GM10248 (cell line): ENCODE data around the gene CEP112.
"Not testable (repeated sequence)": the region's sequence is repeated elsewhere in the genome, so short reads cannot be mapped to it uniquely, and the experiment has no call there.

ENCODE experiments used
- CTCF ChIA-PET: fragments of 300-600 bp; sonication (Branson Sonifier 250); formaldehyde crosslinking; extraction: SDS; loops from one replicate; lab custom pipeline; 2021; ENCODE audit warnings: antibody characterized with exemption; lab: Yijun Ruan, JAX
- POLR2A ChIA-PET: fragments of 350-650 bp; sonication (Branson Sonifier 250); formaldehyde crosslinking; extraction: SDS; loops from one replicate; lab custom pipeline; 2020; ENCODE audit warnings: antibody characterized with exemption; lab: Yijun Ruan, JAX
- DNase-seq: peaks from one replicate; pipeline ENCODE4 v3.0.0; 2012; ENCODE audit errors: extremely low spot score
- TF ChIP-seq, protein P1 (sequence below): IDR thresholded peaks from 2 replicates; pipeline ENCODE4 v1.5.1; 2012; ENCODE audit warnings: mild to moderate bottlenecking, low read depth; ENCODE audit errors: extremely low read depth, missing control alignments, control extremely low read depth

CEP112 gene

DNA sequence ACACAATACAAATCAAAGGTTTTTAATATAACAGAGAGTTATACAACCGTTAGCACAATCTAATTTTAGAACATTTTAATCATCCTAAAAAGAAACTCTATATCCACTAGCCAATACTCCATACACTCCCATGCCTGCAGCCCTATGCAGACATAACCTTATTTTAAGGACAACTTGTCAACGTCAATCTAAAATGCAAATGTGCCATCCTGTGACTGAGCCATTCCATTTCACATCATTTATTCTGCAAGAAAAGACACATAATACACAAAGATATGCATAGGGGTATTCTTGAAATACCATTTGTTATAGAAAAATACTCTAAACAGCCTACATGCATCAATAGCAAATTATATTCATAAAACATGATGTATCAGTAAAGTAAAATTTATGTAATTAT lies 106.7 kb downstream of the CEP112 start:
- CTCF ChIA-PET: no interaction called here
- DNase-seq: no peak
- TF ChIP-seq, protein P1, sequence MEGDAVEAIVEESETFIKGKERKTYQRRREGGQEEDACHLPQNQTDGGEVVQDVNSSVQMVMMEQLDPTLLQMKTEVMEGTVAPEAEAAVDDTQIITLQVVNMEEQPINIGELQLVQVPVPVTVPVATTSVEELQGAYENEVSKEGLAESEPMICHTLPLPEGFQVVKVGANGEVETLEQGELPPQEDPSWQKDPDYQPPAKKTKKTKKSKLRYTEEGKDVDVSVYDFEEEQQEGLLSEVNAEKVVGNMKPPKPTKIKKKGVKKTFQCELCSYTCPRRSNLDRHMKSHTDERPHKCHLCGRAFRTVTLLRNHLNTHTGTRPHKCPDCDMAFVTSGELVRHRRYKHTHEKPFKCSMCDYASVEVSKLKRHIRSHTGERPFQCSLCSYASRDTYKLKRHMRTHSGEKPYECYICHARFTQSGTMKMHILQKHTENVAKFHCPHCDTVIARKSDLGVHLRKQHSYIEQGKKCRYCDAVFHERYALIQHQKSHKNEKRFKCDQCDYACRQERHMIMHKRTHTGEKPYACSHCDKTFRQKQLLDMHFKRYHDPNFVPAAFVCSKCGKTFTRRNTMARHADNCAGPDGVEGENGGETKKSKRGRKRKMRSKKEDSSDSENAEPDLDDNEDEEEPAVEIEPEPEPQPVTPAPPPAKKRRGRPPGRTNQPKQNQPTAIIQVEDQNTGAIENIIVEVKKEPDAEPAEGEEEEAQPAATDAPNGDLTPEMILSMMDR: no peak
- POLR2A ChIA-PET: no interaction called here

DNA sequence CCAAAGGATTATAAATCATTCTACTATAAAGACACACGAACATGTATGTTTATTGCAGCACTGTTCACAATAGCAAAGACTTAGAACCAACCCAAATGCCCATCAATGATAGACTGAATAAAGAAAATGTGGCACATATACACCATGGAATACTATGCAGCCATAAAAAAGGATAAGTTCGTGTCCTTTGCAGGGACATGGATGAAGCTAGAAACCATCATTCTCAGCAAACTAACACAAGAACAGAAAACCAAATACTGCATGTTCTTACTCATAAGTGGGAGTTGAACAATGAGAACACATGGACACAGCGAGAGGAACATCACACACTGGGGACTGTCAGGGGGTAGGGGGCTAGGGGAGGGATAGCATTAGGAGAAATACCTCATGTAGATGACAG lies 111.3 kb downstream of the CEP112 start:
- DNase-seq, CTCF ChIA-PET, POLR2A ChIA-PET: not testable (repeated sequence)

DNA sequence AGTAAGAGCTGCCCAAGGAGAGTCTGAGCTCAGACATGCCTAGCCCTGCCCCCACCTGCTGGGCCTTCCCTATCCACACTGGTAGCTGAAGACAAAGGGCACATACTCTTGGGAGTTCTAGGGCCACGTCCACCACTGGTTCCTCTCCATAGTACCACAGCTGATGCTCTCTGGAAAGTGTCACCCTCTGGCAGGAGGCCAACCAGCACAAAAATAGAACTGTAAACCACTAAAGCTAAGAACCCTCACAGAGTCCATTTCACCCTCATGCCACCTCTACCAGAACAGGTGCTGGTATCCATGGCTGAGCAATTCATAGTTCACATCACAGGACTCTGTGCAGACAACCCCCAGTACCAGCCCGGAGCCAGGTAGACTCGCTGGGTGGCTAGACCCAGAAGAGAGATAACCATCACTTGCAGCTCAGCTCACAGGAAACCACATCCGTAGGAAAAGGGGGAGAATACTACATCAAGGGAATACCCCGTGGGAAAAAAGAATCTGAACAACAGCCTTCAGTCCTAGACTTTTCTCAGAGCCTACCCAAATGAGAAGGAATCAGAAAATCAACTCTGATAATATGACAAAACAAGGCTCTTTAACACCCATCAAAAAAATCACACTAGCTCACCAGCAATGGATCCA lies 115.3 kb downstream of the CEP112 start:
- TF ChIP-seq, protein P1: no peak
- CTCF ChIA-PET: no interaction called here
- POLR2A ChIA-PET: no interaction called here
- no peak for DNase-seq

DNA sequence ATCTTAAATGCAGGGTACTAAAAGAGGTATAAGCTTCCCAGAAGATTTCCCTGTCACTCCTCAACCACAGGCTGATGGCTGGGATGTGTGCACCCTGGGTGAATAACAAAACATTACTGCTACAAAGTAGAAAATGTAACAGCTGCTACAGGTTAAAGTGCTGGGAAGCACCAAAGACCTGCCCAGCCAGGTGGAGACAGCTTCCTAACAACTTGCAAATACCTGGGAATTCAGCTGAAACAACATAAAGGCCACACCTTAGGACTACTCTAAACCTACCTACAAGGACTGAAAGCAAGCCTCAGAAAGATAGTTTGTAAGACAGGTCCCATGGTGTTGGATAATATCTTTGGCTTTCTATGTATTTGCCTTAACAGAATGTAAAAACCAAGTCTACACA lies 118.5 kb downstream of the CEP112 start:
- no peak for DNase-seq
- TF ChIP-seq, protein P1: no peak
- CTCF ChIA-PET: no interaction called here
- POLR2A ChIA-PET: no interaction called here

DNA sequence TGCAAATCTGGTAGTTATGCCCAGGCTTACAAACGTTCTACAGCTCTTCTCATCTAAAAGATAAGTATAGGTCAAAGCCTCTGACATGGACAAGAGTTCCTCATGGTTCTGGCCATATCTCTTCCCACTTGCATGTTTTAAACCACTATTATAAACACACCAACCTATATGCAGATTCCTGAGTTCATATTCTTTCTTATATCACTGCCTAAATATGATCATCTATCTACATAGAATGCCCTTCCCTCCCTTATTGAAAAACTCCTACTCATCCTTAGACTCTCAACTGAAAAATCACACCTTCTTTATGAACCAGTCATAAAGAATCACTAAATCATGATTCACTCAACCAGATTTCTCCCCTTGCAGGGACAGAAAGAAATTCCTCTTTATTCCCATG lies 128.2 kb downstream of the CEP112 start:
- TF ChIP-seq, protein P1: no peak
- POLR2A ChIA-PET: no interaction called here
- DNase-seq: no peak
- CTCF ChIA-PET: no interaction called here

DNA sequence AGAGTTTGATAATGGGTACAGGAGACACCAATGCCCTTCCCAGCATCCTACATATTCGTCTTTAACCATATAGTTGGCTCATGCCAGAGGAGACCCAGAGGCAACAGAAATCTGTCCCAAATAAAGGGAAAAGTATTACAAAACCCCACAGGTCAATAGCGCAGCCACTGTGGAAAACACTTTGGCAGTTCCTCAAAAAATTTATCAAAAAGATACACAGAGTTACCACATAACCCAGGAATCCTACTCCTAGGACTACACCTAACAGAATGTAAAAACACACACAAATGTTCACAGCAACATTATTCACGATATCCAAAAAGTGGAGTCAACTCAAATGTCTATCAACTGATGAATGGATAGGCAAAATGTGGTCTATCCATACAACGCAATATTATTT lies 135.8 kb downstream of the CEP112 start:
- no peak for DNase-seq
- TF ChIP-seq, protein P1: no peak
- CTCF ChIA-PET: no interaction called here
- POLR2A ChIA-PET: no interaction called here

DNA sequence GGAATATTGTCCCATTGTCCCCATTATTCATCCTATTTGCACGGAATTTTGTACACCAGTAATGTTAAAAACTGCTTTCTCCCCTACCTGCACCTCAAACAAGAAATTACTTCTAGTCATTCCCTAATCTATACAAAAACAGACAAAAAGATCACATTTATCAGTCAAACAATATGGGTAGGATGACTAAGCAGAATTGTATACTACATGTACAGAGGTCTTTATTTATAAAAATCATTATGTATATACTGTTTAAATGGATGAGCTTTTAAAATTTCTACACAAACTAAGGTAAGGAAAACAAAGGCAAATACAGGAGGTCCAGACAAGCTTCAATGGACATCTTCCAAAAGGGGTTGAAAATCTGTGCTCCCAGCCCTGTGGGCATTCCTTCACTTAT lies 137.7 kb downstream of the CEP112 start:
- no peak for DNase-seq
- TF ChIP-seq, protein P1: no peak
- CTCF ChIA-PET: no interaction called here
- POLR2A ChIA-PET: no interaction called here
